Tibial nerve (tissue), 4 donors: ENCODE measurements around the gene FSD1. TPM values are rescaled to one million over a fixed set of nuclear protein-coding genes. Genes with fewer than 3 reads are reported as not detected.

ENCODE experiments used
- DNase-seq, 2 donors: peaks; one replicate each; pipeline ENCODE4 v3.0.0-alpha.2; 2019; ENCODE audit warnings: low spot score in 2 of 2
- H3K27ac ChIP-seq, 4 donors: fragments of 200-600 bp; sonication (generic) in 3 of 4; one replicate each; pipeline ENCODE4 v1.5.1; 2017 to 2019; ENCODE audit warnings: mild to moderate bottlenecking in 1 of 4
- H3K27me3 ChIP-seq, 2 donors: fragments of 200-600 bp; sonication (generic) in 1 of 2; one replicate each; pipeline versions ENCODE4 v1.5.1 to v1.6.0; 2017 to 2019
- H3K36me3 ChIP-seq, 3 donors: fragments of 200-600 bp; sonication (generic); one replicate each; pipeline ENCODE4 v1.5.1; 2018 to 2019
- H3K4me1 ChIP-seq, 4 donors: fragments of 200-600 bp; sonication (generic) in 3 of 4; one replicate each; pipeline ENCODE4 v1.5.1; 2017 to 2019
- H3K4me3 ChIP-seq, 4 donors: fragments of 200-600 bp; sonication (generic) in 3 of 4; one replicate each; pipeline ENCODE4 v1.5.1; 2017 to 2019; ENCODE audit warnings: mild to moderate bottlenecking in 1 of 4, moderate library complexity in 1 of 4
- H3K9me3 ChIP-seq, 4 donors: fragments of 200-600 bp; sonication (generic) in 3 of 4; one replicate each; pipeline ENCODE4 v1.5.1; 2017 to 2019
- CTCF ChIP-seq, 5 experiments: fragments of 200-600 bp in 3 of 5; fragments of 450-650 bp in 2 of 5; sonication (generic) in 3 of 5; IDR thresholded peaks; one replicate each; pipeline ENCODE4 v1.5.1; 2016 to 2019; ENCODE audit warnings: antibody characterized with exemption in 5 of 5, mild to moderate bottlenecking in 3 of 5, moderate library complexity in 2 of 5
- EP300 ChIP-seq, 2 donors: sonication (generic); formaldehyde crosslinking; IDR thresholded peaks; one replicate each; pipeline ENCODE4 v1.6.1; 2017; ENCODE audit warnings: antibody characterized with exemption in 2 of 2, mild to moderate bottlenecking in 1 of 2
- POLR2A ChIP-seq, 2 donors: fragments of 450-650 bp; IDR thresholded peaks; one replicate each; pipeline ENCODE4 v1.6.1; 2017; ENCODE audit warnings: antibody characterized with exemption in 2 of 2, mild to moderate bottlenecking in 2 of 2, moderate library complexity in 2 of 2
- WGBS, 2 donors: methylation state at CpG; one replicate each; pipeline ENCODE4 v1.1.5; 2018; 5-methylcytosine and 5-hydroxymethylcytosine counted together
- total RNA-seq, 4 donors: library from RNA; depleted of rRNA; stranded (reverse); fragments of >200 nt; gene quantifications; one replicate each; pipeline ENCODE4 v1.1.0, GENCODE V29; 2016

The FSD1 gene
- total RNA-seq, 4 donors from 2014 or later = 0.87 TPM; not detected in 3

GRCh38 chr19:4362101-4362828 lies 57.9 kb downstream of the FSD1 start:
- H3K4me3 ChIP-seq = no peak overlapping the region
- no peaks in the 10 kb centered on the region for H3K9me3 ChIP-seq
- no peak for DNase-seq
- no peak for TF ChIP-seq POLR2A (IDR thresholded peaks at IDR 0.05)
- whole genome bisulfite sequencing, 2 donors = 75 to 84% methylated on average over 22 to 32 of the region's 32 CpGs
- H3K36me3 ChIP-seq = peaks cover 5 to 95% (median 24%) of the 10 kb centered on the region in 3 donors
- no peaks in the 10 kb centered on the region for H3K27me3 ChIP-seq
- H3K4me1 ChIP-seq = peaks cover 0 to 28% (median 2%) of the 10 kb centered on the region in 4 donors
- no peak overlapping the region for H3K27ac ChIP-seq

- DNase-seq = no peak
- Histone ChIP-seq H3K4me1 (peaks cover 0 to 31% (median 8%) of the 10 kb centered on the region in 4 donors), H3K4me3 (no peak overlapping the region), H3K27me3 (no peaks in the 10 kb centered on the region), H3K27ac (peak overlapping the region in 1 of 4 donors; percentile 38), H3K36me3 (peaks cover 5 to 88% (median 24%) of the 10 kb centered on the region in 3 donors), H3K9me3 (no peaks in the 10 kb centered on the region)
- TF ChIP-seq POLR2A (IDR thresholded peaks at IDR 0.05) (no peak), CTCF (IDR thresholded peaks at IDR 0.05) (no peak)
- WGBS, 2 donors = 76 to 77% methylated on average over 12 to 18 of the region's 22 CpGs
Observed at GRCh38 chr19:4362831-4363545, 58.6 kb downstream of the FSD1 start.

GRCh38 chr19:4363571-4364304 lies 59.3 kb downstream of the FSD1 start:
- no peak for TF ChIP-seq POLR2A (IDR thresholded peaks at IDR 0.05)
- no peak for TF ChIP-seq EP300 (IDR thresholded peaks at IDR 0.05)
- TF ChIP-seq CTCF (IDR thresholded peaks at IDR 0.05) = no peak
- Histone ChIP-seq H3K9me3 (no peaks in the 10 kb centered on the region), H3K36me3 (peaks cover 5 to 80% (median 24%) of the 10 kb centered on the region in 3 donors), H3K4me1 (peaks cover 0 to 38% (median 15%) of the 10 kb centered on the region in 4 donors), H3K27ac (peak overlapping the region in 1 of 4 donors; percentile 38), H3K27me3 (no peaks in the 10 kb centered on the region), H3K4me3 (no peak overlapping the region)
- WGBS, 2 donors = 89% methylated on average over 21 to 26 of the region's 26 CpGs
- no peak for DNase-seq

- DNase-seq = no peak
- TF ChIP-seq EP300 (IDR thresholded peaks at IDR 0.05) (no peak), CTCF (IDR thresholded peaks at IDR 0.05) (no peak), POLR2A (IDR thresholded peaks at IDR 0.05) (no peak)
- Histone ChIP-seq H3K4me1 (peaks cover 0 to 45% (median 31%) of the 10 kb centered on the region in 4 donors), H3K4me3 (no peak overlapping the region), H3K9me3 (no peaks in the 10 kb centered on the region), H3K27ac (peak overlapping the region in 1 of 4 donors; percentile 56), H3K27me3 (no peaks in the 10 kb centered on the region), H3K36me3 (peaks cover 5 to 64% (median 24%) of the 10 kb centered on the region in 3 donors)
- WGBS, 2 donors = 91 to 92% methylated on average over 3 to 11 of the region's 16 CpGs
Observed at GRCh38 chr19:4365341-4365740, 60.9 kb downstream of the FSD1 start.

- no peak for TF ChIP-seq POLR2A (IDR thresholded peaks at IDR 0.05)
- no peak for TF ChIP-seq CTCF (IDR thresholded peaks at IDR 0.05)
- no peak for TF ChIP-seq EP300 (IDR thresholded peaks at IDR 0.05)
- Histone ChIP-seq H3K27ac (peak overlapping the region in 1 of 4 donors; percentile 56), H3K9me3 (no peaks in the 10 kb centered on the region), H3K4me3 (no peak overlapping the region), H3K4me1 (peaks cover 0 to 52% (median 38%) of the 10 kb centered on the region in 4 donors), H3K27me3 (no peaks in the 10 kb centered on the region), H3K36me3 (peaks cover 5 to 58% (median 24%) of the 10 kb centered on the region in 3 donors)
- 86 to 91% methylated on average over 15 to 17 of the region's 19 CpGs for WGBS, 2 donors
- no peak for DNase-seq
Observed at GRCh38 chr19:4365791-4366665, 61.6 kb downstream of the FSD1 start.
